ENCODE results near the gene PRPH.

DNA sequence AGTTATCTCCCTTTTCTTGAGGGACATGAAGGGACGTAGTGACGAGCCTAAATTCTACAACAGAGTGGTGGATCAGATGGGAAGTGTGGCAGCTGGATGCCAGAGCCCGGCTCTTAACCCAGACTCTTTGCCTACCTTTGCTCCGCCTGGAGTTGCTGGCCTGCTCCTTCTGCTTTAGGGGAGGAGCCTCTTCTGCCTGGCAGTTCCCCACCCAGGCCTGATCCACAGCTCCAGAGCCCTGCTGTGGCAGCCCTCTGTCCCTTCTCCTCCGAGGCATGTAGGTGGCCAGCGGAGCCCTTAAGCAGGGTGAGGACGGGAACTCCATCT lies 2.3 kb upstream of the PRPH start:
- TF ChIP-seq ZNF274 (IDR thresholded peaks at IDR 0.05; ENCODE audit: low read depth, low read length): no peak
- no peak for TF ChIP-seq SUZ12 (IDR thresholded peaks at IDR 0.05; ENCODE audit: extremely low read depth, insufficient read depth, insufficient read length)

Measured in NT2/D1 (cell line).